Keratinocyte (primary cell): ENCODE results near the gene FAT4.

Experiments
- CTCF ChIP-seq, 3 experiments: IDR thresholded peaks in 1 of 3; conservative IDR thresholded peaks in 1 of 3; optimal IDR thresholded peaks in 1 of 3; 2 replicates in 2 of 3; 3 replicates in 1 of 3; pipeline versions ENCODE3 to v1.5.1; 2011; ENCODE audit warnings: low read length in 3 of 3, mild to moderate bottlenecking in 3 of 3, moderate library complexity in 2 of 3, control low read depth in 1 of 3, inconsistent platforms in 1 of 3; ENCODE audit not compliant: insufficient read depth in 2 of 3; ENCODE audit errors: extremely low read depth in 1 of 3
- EZH2 ChIP-seq: IDR thresholded peaks from one replicate; pipeline ENCODE4 v1.6.1; 2012; ENCODE audit warnings: inconsistent platforms, mild to moderate bottlenecking, low read length, moderate library complexity

- TF ChIP-seq CTCF (optimal IDR thresholded peaks at IDR 0.05 in 1 of 3, IDR thresholded peaks at IDR 0.05 in 1 of 3, conservative IDR thresholded peaks at IDR 0.05 in 1 of 3; ENCODE audit: extremely low read depth in 1 of 3, insufficient read depth in 2 of 3, low read length in 3 of 3), result no peak
- no peak for TF ChIP-seq EZH2
Measured at GRCh38 chr4:125355791-125356190, 41.0 kb downstream of the FAT4 start.
